Parathyroid adenoma (tissue), 2 donors: ENCODE measurements around the gene AKIRIN2.

ENCODE experiments used
- H2AFZ ChIP-seq: fragments of 300-600 bp; sonication (generic); one replicate; pipeline ENCODE4 v1.7.0; 2017; ENCODE audit warnings: antibody characterized with exemption, mild to moderate bottlenecking
- H3K27ac ChIP-seq: fragments of 300-600 bp; sonication (generic); one replicate; pipeline ENCODE4 v1.7.0; 2017
- H3K27me3 ChIP-seq: fragments of 300-600 bp; sonication (generic); one replicate; pipeline ENCODE4 v1.7.0; 2017; ENCODE audit warnings: low read length; ENCODE audit not compliant: control insufficient read depth, insufficient read depth
- H3K36me3 ChIP-seq: fragments of 300-600 bp; sonication (generic); one replicate; pipeline ENCODE4 v1.7.0; 2017; ENCODE audit warnings: low read length; ENCODE audit not compliant: control insufficient read depth, insufficient read depth
- H3K4me1 ChIP-seq: fragments of 300-600 bp; sonication (generic); one replicate; pipeline ENCODE4 v1.7.0; 2017; ENCODE audit warnings: control low read depth
- H3K4me2 ChIP-seq: fragments of 300-600 bp; sonication (generic); one replicate; pipeline ENCODE4 v1.7.0; 2017; ENCODE audit warnings: low read length
- H3K4me3 ChIP-seq: fragments of 300-600 bp; sonication (generic); one replicate; pipeline ENCODE4 v1.7.0; 2017; ENCODE audit warnings: low read depth, low read length
- H3K79me2 ChIP-seq: fragments of 300-600 bp; sonication (generic); one replicate; pipeline ENCODE4 v1.7.0; 2017; ENCODE audit warnings: control low read depth
- H3K9ac ChIP-seq: fragments of 300-600 bp; sonication (generic); one replicate; pipeline ENCODE4 v1.7.0; 2017; ENCODE audit warnings: mild to moderate bottlenecking
- H3K9me3 ChIP-seq: fragments of 300-600 bp; sonication (generic); one replicate; pipeline ENCODE4 v1.7.0; 2017; ENCODE audit warnings: low read length; ENCODE audit not compliant: control insufficient read depth
- TF ChIP-seq, protein P1 (sequence below): fragments of 300-600 bp; sonication (generic); IDR thresholded peaks from one replicate; pipeline ENCODE4 v1.7.0; 2017; ENCODE audit warnings: antibody characterized with exemption, mild to moderate bottlenecking
- donor health status: primary hyperparathyroidism.

The AKIRIN2 gene

DNA sequence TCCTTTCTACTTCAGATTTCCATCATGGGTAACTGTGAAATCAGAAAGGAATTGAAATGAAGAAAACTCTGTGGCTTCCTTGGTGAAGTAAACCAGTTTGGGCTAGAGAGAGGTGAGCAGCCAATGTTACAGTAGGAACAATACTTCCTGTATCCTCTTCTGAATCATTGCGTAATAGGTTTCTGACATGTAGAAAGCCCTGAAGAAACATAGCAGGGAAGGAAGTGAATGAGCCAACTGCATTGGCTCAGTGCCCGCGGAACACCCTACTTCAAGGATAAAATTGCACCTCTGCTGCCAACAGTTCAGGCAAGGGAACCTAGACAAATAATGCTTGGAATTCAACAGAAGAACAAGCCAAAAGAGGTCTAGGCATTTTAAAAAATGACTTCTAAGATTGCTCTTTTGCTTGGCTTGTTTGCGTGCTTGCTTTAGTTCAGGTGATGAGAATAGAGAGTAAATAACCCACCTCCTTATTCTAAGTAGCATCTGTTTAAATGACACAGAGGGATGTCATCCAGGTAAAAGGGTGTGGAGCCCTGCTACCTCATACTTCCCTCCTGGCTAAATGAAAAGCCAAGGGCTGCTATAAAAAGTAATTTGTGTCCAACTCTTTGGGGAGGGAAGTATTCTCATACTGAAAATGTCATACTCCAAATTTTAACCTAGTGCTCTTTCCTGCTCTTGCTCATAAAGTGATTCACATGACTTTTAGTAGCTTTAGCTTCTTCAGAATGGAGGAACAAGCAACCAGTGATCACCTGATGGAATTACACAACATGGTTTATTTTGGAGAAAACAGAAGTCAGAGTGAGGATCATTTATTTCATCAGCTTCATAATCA lies 30.0 kb upstream of the AKIRIN2 start:
- Histone ChIP-seq H3K4me3 (peak overlapping the region; percentile 12), H3K4me2 (peak overlapping the region; percentile 55), H3K27me3 (no peaks in the 10 kb centered on the region), H3K9ac (no peak overlapping the region), H3K79me2 (no peaks in the 10 kb centered on the region), H3K27ac (peak overlapping the region; percentile 70), H2AFZ (peak overlapping the region; percentile 42), H3K9me3 (no peaks in the 10 kb centered on the region), H3K4me1 (peaks cover 12% of the 10 kb centered on the region), H3K36me3 (no peaks in the 10 kb centered on the region)
- TF ChIP-seq, protein P1, sequence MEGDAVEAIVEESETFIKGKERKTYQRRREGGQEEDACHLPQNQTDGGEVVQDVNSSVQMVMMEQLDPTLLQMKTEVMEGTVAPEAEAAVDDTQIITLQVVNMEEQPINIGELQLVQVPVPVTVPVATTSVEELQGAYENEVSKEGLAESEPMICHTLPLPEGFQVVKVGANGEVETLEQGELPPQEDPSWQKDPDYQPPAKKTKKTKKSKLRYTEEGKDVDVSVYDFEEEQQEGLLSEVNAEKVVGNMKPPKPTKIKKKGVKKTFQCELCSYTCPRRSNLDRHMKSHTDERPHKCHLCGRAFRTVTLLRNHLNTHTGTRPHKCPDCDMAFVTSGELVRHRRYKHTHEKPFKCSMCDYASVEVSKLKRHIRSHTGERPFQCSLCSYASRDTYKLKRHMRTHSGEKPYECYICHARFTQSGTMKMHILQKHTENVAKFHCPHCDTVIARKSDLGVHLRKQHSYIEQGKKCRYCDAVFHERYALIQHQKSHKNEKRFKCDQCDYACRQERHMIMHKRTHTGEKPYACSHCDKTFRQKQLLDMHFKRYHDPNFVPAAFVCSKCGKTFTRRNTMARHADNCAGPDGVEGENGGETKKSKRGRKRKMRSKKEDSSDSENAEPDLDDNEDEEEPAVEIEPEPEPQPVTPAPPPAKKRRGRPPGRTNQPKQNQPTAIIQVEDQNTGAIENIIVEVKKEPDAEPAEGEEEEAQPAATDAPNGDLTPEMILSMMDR, result no peak

DNA sequence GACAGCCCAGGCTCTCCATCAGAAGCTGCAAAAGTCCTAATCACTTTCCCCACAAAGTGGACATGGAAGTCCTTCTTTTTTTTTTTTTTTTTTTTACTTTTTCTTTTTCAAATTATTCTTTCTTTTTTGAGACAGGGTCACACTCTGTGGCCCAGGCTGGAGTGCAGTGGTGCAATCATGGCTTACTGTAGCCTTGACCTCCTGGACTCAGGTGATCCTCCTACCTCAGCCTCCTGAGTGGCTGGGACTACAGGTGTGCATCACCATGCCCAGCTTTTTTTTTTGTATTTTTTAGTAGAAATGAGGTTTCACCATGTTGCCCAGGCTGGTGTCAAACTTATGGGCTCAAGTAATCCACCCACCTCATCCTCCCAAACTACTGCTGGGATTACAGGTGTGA lies 29.0 kb upstream of the AKIRIN2 start:
- Histone ChIP-seq H3K27me3 (no peaks in the 10 kb centered on the region), H3K9ac (no peak overlapping the region), H3K79me2 (no peaks in the 10 kb centered on the region), H3K27ac (no peak overlapping the region), H3K9me3 (no peaks in the 10 kb centered on the region), H3K4me2 (no peak overlapping the region), H3K4me3 (no peak overlapping the region), H3K4me1 (peaks cover 12% of the 10 kb centered on the region), H3K36me3 (no peaks in the 10 kb centered on the region), H2AFZ (no peak overlapping the region)
- TF ChIP-seq, protein P1, result no peak

DNA sequence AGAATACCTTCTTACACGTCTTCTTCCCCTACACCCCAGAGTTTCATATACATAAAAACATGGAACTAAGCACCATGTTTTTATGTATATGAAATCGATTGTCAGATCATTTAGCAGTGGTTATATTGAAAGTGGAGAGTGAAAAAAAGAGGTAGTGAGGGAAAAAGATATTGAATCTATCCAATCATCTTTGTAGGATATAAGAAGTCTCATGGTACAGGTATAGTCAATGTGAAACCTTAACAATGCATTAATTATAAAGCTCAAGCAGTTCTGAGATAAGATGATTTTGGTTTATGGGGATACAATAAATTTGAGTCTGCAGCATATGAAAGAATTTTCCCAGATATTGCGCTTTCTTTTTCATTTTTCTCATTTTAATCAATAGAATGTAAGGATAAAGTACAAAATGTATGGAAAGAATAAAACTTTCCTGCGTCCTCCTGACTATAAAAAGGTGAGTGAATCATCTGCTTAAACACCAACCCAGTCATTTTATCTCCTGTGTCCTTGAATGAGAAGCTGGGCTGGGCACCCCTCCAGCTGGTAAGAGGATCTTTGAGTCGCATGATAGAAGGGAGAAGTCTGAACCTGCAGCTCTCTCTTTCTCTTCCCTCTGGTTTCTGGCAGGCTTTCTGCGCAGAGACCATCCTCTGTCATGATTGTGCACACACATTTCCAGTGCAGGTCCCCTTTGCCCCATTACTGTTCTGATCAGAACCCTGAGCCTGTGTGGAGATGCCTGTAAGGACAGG lies 28.1 kb upstream of the AKIRIN2 start:
- Histone ChIP-seq H3K4me1 (peaks cover 18% of the 10 kb centered on the region), H3K4me2 (no peak overlapping the region), H2AFZ (peak overlapping the region; percentile 36), H3K36me3 (no peaks in the 10 kb centered on the region), H3K27me3 (no peaks in the 10 kb centered on the region), H3K27ac (peak overlapping the region; percentile 20), H3K4me3 (no peak overlapping the region), H3K79me2 (no peaks in the 10 kb centered on the region), H3K9me3 (no peaks in the 10 kb centered on the region), H3K9ac (no peak overlapping the region)
- TF ChIP-seq, protein P1, result no peak

DNA sequence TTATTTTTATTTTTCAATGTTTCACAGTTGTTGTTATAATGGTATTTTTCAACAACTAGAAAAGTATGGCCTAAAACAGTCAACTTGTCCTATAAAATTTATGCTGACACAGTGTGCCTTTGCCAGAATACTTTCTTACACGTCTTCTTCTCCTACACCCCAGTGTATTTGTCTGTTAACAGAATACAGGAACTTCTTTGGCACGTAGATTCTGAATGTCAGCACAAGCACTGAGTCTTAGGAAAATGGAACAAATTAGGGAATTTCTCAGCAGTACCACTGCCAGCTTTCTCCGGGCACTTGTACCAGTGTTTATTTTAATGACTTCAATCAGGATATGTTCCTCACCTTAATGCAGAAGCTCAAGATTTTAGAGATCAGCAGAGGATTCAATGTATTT lies 26.7 kb upstream of the AKIRIN2 start:
- Histone ChIP-seq H3K4me3 (no peak overlapping the region), H3K9me3 (no peaks in the 10 kb centered on the region), H3K79me2 (no peaks in the 10 kb centered on the region), H3K27ac (no peak overlapping the region), H3K4me1 (peaks cover 23% of the 10 kb centered on the region), H3K9ac (no peak overlapping the region), H2AFZ (no peak overlapping the region), H3K36me3 (no peaks in the 10 kb centered on the region), H3K4me2 (no peak overlapping the region), H3K27me3 (no peaks in the 10 kb centered on the region)
- TF ChIP-seq, protein P1, result no peak
